Right lobe of liver (tissue), 6 donors: Measurements from ENCODE around the gene SPTA1. TPM values are rescaled to one million over a fixed set of nuclear protein-coding genes. Genes with fewer than 3 reads are reported as not detected.

Source experiments
- ATAC-seq, 4 donors: fragments of 200-7000 bp; cut with Tn5 transposase; one replicate each; pipeline ENCODE4 v1.9.1; 2020; ENCODE audit warnings: mild to moderate bottlenecking in 4 of 4, moderate library complexity in 4 of 4
- DNase-seq, 3 donors: peaks; one replicate each; pipeline ENCODE4 v3.0.0-alpha.2; 2020
- H3K27ac ChIP-seq, 3 donors: fragments of 200-600 bp; one replicate each; pipeline ENCODE4 v1.8.0; 2022
- H3K27me3 ChIP-seq, 2 donors: fragments of 200-600 bp; one replicate each; pipeline ENCODE4 v1.8.0; 2022
- H3K36me3 ChIP-seq, 4 donors: fragments of 200-600 bp; sonication (generic) in 1 of 4; one replicate each; pipeline versions ENCODE4 v1.5.1 to v1.8.0; 2017 to 2022; ENCODE audit warnings: control low read depth in 1 of 4
- H3K4me1 ChIP-seq, 4 donors: fragments of 200-600 bp; sonication (generic) in 1 of 4; one replicate each; pipeline versions ENCODE4 v1.5.1 to v1.8.0; 2017 to 2022; ENCODE audit warnings: control low read depth in 1 of 4
- H3K4me3 ChIP-seq, 3 donors: fragments of 200-600 bp; one replicate each; pipeline ENCODE4 v1.8.0; 2022
- H3K9me3 ChIP-seq, 4 donors: fragments of 200-600 bp; sonication (generic) in 1 of 4; one replicate each; pipeline versions ENCODE4 v1.5.1 to v1.8.0; 2017 to 2022; ENCODE audit warnings: control low read depth in 1 of 4
- POLR2A ChIP-seq: fragments of 450-650 bp; IDR thresholded peaks from one replicate; pipeline ENCODE4 v1.6.1; 2017; ENCODE audit warnings: antibody characterized with exemption, mild to moderate bottlenecking
- WGBS: methylation state at CpG from one replicate; pipeline ENCODE4 v1.1.6; 2018; ENCODE audit warnings: low coverage, low lambda C conversion rate; ENCODE audit not compliant: insufficient coverage; ENCODE audit errors: missing lambda C conversion rate; 5-methylcytosine and 5-hydroxymethylcytosine counted together
- intact Hi-C, 2 donors: fragments of 100-400 bp; cut with DNase I; formaldehyde crosslinking; loops; one replicate each; pipeline versions ENCODE4 v1.11.2 to v1.14.1; 2022
- total RNA-seq, 6 experiments: library from RNA; depleted of rRNA in 2 of 6; stranded (reverse); fragments of >200 nt in 2 of 6; fragmentation: NEBNext Ultra II Directional in 3 of 6; extraction: Animal tissue kit (Norgen Biotek cat#: 25700) in 3 of 6; gene quantifications; one replicate each; pipeline versions ENCODE4 v1.1.0 to v1.2.4, GENCODE V29; 2016 to 2023
- TF ChIP-seq, protein P1 (sequence below), 4 donors: fragments of 200-600 bp in 3 of 4; fragments of 450-650 bp in 1 of 4; IDR thresholded peaks; one replicate each; pipeline versions ENCODE4 v1.5.1 to v1.8.0; 2016 to 2022; ENCODE audit warnings: antibody characterized with exemption in 4 of 4, mild to moderate bottlenecking in 2 of 4
- donor health status: DM: no; HTN: yes; CAD: no.
- donor health status: DM: no; HTN: no; CAD: no.
- donor health status: DM: no; HTN: no; CAD: no.
- donor health status: DM: no; HTN: yes; CAD: no.
- donor health status: DM: no; HTN: yes; CAD: no.

SPTA1 gene
- total RNA-seq, 6 experiments from 2014 or later: 0.18 to 4.3 (median 1.0) TPM; not detected in 2

GRCh38 chr1:158583962-158584361 lies 102.6 kb downstream of the SPTA1 start:
- TF ChIP-seq, protein P1, sequence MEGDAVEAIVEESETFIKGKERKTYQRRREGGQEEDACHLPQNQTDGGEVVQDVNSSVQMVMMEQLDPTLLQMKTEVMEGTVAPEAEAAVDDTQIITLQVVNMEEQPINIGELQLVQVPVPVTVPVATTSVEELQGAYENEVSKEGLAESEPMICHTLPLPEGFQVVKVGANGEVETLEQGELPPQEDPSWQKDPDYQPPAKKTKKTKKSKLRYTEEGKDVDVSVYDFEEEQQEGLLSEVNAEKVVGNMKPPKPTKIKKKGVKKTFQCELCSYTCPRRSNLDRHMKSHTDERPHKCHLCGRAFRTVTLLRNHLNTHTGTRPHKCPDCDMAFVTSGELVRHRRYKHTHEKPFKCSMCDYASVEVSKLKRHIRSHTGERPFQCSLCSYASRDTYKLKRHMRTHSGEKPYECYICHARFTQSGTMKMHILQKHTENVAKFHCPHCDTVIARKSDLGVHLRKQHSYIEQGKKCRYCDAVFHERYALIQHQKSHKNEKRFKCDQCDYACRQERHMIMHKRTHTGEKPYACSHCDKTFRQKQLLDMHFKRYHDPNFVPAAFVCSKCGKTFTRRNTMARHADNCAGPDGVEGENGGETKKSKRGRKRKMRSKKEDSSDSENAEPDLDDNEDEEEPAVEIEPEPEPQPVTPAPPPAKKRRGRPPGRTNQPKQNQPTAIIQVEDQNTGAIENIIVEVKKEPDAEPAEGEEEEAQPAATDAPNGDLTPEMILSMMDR (IDR thresholded peaks at IDR 0.05): no peak
- no peak for TF ChIP-seq POLR2A
- Histone ChIP-seq H3K9me3 (no peaks in the 10 kb centered on the region), H3K36me3 (no peaks in the 10 kb centered on the region), H3K27me3 (no peaks in the 10 kb centered on the region), H3K4me1 (no peaks in the 10 kb centered on the region), H3K4me3 (no peak overlapping the region), H3K27ac (no peak overlapping the region)
- DNase-seq (no peak), ATAC-seq (no peak)
- intact Hi-C loops: no loop called here
- 63% methylated on average over 4 of the region's 4 CpGs for whole genome bisulfite sequencing

DNA sequence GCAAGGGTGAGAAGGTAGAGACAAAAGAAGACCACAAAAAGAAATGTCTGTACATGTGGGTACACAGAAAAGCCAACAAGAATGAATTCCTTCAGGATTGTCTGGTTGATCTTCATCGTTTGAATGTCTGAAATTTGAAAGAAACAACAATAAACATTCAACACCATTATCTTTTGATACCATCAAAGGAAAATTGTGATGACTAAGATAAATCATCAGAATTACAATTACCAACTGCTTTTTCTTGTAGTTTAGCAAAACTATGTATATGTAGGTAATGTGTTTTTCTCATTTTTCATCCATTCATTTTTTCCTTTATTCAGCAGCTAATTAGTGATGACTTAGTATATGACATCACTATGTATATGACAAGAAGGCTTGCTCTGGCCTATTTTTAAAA lies 106.8 kb downstream of the SPTA1 start, which contains the start of gene OR10X1:
Gene OR10X1, minus strand, starts transcription at position 167 of the 400 bp plus-strand sequence. Its CDS starts 0 bp downstream, at position 167.
- H3K9me3 ChIP-seq: no peaks in the 10 kb centered on the region
- intact Hi-C loops: no loop called here
- ATAC-seq (no peak), DNase-seq (no peak)
- H3K4me3 ChIP-seq: no peak within 1 kb of the TSS
- WGBS: 31% methylated on average over 1 of the region's 1 CpG
- no peaks in the 10 kb centered on the region for H3K4me1 ChIP-seq
- TF ChIP-seq, protein P1 (IDR thresholded peaks at IDR 0.05): no peak
- TF ChIP-seq POLR2A: no peak
- H3K27ac ChIP-seq: no peak within 1 kb of the TSS
- H3K36me3 ChIP-seq: no peaks in the 10 kb centered on the region
- no peaks in the 10 kb centered on the region for H3K27me3 ChIP-seq

- WGBS: 76% methylated on average over 3 of the region's 3 CpGs
- intact Hi-C loops: no loop called here
- H3K27ac ChIP-seq: no peak overlapping the region
- no peaks in the 10 kb centered on the region for H3K36me3 ChIP-seq
- H3K9me3 ChIP-seq: no peaks in the 10 kb centered on the region
- H3K4me3 ChIP-seq: no peak overlapping the region
- TF ChIP-seq POLR2A: no peak
- TF ChIP-seq, protein P1 (IDR thresholded peaks at IDR 0.05): no peak
- DNase-seq (no peak), ATAC-seq (no peak)
- no peaks in the 10 kb centered on the region for H3K27me3 ChIP-seq
- H3K4me1 ChIP-seq: no peaks in the 10 kb centered on the region
Measured at GRCh38 chr1:158577561-158577960, 109.0 kb downstream of the SPTA1 start.

- Histone ChIP-seq H3K4me1 (no peaks in the 10 kb centered on the region), H3K36me3 (no peaks in the 10 kb centered on the region), H3K27ac (no peak overlapping the region), H3K4me3 (no peak overlapping the region), H3K27me3 (no peaks in the 10 kb centered on the region), H3K9me3 (no peaks in the 10 kb centered on the region)
- intact Hi-C loops: no loop called here
- ATAC-seq (no peak), DNase-seq (no peak)
- WGBS: 56% methylated on average over 1 of the region's 1 CpG
- no peak for TF ChIP-seq POLR2A
- TF ChIP-seq, protein P1 (IDR thresholded peaks at IDR 0.05): no peak
Measured at GRCh38 chr1:158572226-158572625, 114.3 kb downstream of the SPTA1 start.

DNA sequence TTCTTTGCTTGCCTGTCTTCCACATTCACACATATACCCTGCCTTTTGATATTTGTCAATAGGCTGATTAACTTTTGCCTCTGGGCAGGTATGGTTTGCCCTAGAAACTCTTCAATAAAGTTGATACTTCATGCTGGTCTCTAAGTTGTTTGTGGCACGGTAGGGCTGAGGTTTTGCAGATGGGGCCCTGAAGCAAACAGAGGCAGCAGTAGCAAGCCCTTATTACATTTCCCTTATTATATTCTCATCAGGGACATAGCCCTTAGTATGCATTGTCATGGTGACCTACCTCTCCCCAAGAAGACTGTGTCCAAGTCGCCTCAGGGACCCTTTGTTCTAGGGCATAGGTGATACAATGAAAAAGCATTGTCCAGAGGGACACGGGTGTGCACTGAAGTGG lies 116.0 kb downstream of the SPTA1 start, which contains the start of gene OR6P1:
Gene OR6P1, minus strand, starts transcription at position 101 of the 400 bp plus-strand sequence. CDS start 6,976 bp downstream, outside the sequence.
- Histone ChIP-seq H3K27me3 (no peaks in the 10 kb centered on the region), H3K36me3 (no peaks in the 10 kb centered on the region), H3K4me1 (no peaks in the 10 kb centered on the region), H3K27ac (no peak within 1 kb of the TSS), H3K4me3 (no peak within 1 kb of the TSS), H3K9me3 (no peaks in the 10 kb centered on the region)
- WGBS: 45% methylated on average over 3 of the region's 3 CpGs
- DNase-seq: no peak
- TF ChIP-seq, protein P1 (IDR thresholded peaks at IDR 0.05): no peak
- no peak for TF ChIP-seq POLR2A
- no peak for ATAC-seq
- intact Hi-C loops: no loop called here
